Measurements from ENCODE around the gene NME9. TPM values are rescaled to one million over a fixed set of nuclear protein-coding genes. Genes with fewer than 3 reads are reported as not detected.

The NME9 gene
- total and polyA plus RNA-seq, 10 of the 15 experiments (the other 5 are each of a cell fraction or from before 2014, with no cell fraction given), result 0.09 to 0.68 (median 0.22) TPM; not detected in 6

- no peak for ATAC-seq
- intact Hi-C loops (cut with micrococcal nuclease; ENCODE audit: unreplicated experiment), result no loop called here
- SMC1A ChIA-PET (ENCODE audit: uncharacterized antibody, unreplicated experiment), result no interaction called here
Observed at GRCh38 chr3:138359148-138359918, 29.7 kb upstream of the NME9 start.

GRCh38 chr3:138356730-138357405 is 27.2 kb upstream of the NME9 start:
- H3K27me3 ChIP-seq (replicated peaks in 1 of 2; ENCODE audit: control insufficient read depth in 2 of 2, insufficient read depth in 2 of 2, low read length in 1 of 2), result peaks cover 3 to 7% of the 10 kb centered on the region in 2 experiments; a peak in 3 of 4 replicates
- no peak for ATAC-seq
- no peak overlapping the region for H3K27ac ChIP-seq (ENCODE audit: control insufficient read depth, insufficient read depth)
- no peaks in the 10 kb centered on the region for H3K79me2 ChIP-seq (ENCODE audit: control insufficient read depth, insufficient read depth, low read length)
- no peak overlapping the region for H3K9ac ChIP-seq (ENCODE audit: control insufficient read depth, insufficient read depth, low read length)
- ChIA-PET RAD21 (ENCODE audit: unreplicated experiment) (no interaction called here), CTCF (no interaction called here), SMC1A (ENCODE audit: uncharacterized antibody, unreplicated experiment) (no interaction called here), POLR2A (no interaction called here)
- TF ChIP-seq PAX8 (IDR thresholded peaks at IDR 0.05) (no peak), PAX5 (IDR thresholded peaks at IDR 0.05; ENCODE audit: borderline replicate concordance, low read depth, low read length) (no peak), TBL1XR1 (IDR thresholded peaks at IDR 0.05; ENCODE audit: low read depth, low read length) (no peak)
- no peak for DNase-seq (ENCODE audit: low read depth, low spot score)
- no peaks in the 10 kb centered on the region; the same call in 1 of the 2 replicates for H4K20me1 ChIP-seq (ENCODE audit: control insufficient read depth, insufficient read depth)
- no peak for FAIRE-seq
- H3K36me3 ChIP-seq (ENCODE audit: control insufficient read depth in 2 of 2, insufficient read depth in 2 of 2, low read length in 1 of 2), result no peaks in the 10 kb centered on the region
- in situ Hi-C loops (cut with MboI), result no loop called here
- no peaks in the 10 kb centered on the region for H3K4me1 ChIP-seq (ENCODE audit: control insufficient read depth, insufficient read depth, low read length)
- H3K4me3 ChIP-seq, result no peak overlapping the region
- 37% methylated on average over 7 of the region's 7 CpGs for WGBS (ENCODE audit: insufficient coverage, insufficient replicate concordance, low lambda C conversion rate, missing lambda C conversion rate)
- BruUV-seq (replicated peaks), result no TSS peak
- intact Hi-C loops (cut with micrococcal nuclease; ENCODE audit: unreplicated experiment), result no loop called here
- H2AFZ ChIP-seq (ENCODE audit: control insufficient read depth, low read depth, low read length), result no peak overlapping the region
- H3K9me3 ChIP-seq (replicated peaks; ENCODE audit: control insufficient read depth, insufficient read depth, low read length), result no peaks in the 10 kb centered on the region
- H3K4me2 ChIP-seq (ENCODE audit: control insufficient read depth, insufficient read depth), result no peak overlapping the region

More at GRCh38 chr3:138359148-138359918, 29.7 kb upstream of the NME9 start:
- H3K27me3 ChIP-seq (replicated peaks in 1 of 2; ENCODE audit: control insufficient read depth in 2 of 2, insufficient read depth in 2 of 2, low read length in 1 of 2), result peaks cover 2 to 7% of the 10 kb centered on the region in 2 experiments; a peak in 3 of 4 replicates
- H3K9ac ChIP-seq (ENCODE audit: control insufficient read depth, insufficient read depth, low read length), result no peak overlapping the region
- TF ChIP-seq HDGF (IDR thresholded peaks at IDR 0.05), result no peak
- TF ChIP-seq WRNIP1 (IDR thresholded peaks at IDR 0.05; ENCODE audit: borderline replicate concordance, low read depth, low read length), result no peak
- TF ChIP-seq HDAC6 (IDR thresholded peaks at IDR 0.05; ENCODE audit: unreplicated experiment), result no peak
- TF ChIP-seq YBX1 (IDR thresholded peaks at IDR 0.05), result no peak
- POLR2A ChIA-PET, result no interaction called here
- no peak overlapping the region for H2AFZ ChIP-seq (ENCODE audit: control insufficient read depth, low read depth, low read length)
- no peak overlapping the region for H3K27ac ChIP-seq (ENCODE audit: control insufficient read depth, insufficient read depth)
- peaks cover 2% of the 10 kb centered on the region; the same call in 1 of the 2 replicates for H4K20me1 ChIP-seq (ENCODE audit: control insufficient read depth, insufficient read depth)
- no peak overlapping the region for H3K4me2 ChIP-seq (ENCODE audit: control insufficient read depth, insufficient read depth)
- in situ Hi-C loops (cut with MboI), result no loop called here
- WGBS (ENCODE audit: insufficient coverage, insufficient replicate concordance, low lambda C conversion rate, missing lambda C conversion rate), result 30% methylated on average over 7 of the region's 7 CpGs
- H3K36me3 ChIP-seq (ENCODE audit: control insufficient read depth in 2 of 2, insufficient read depth in 2 of 2, low read length in 1 of 2), result no peaks in the 10 kb centered on the region
- CTCF ChIA-PET, result no interaction called here
- RAD21 ChIA-PET (ENCODE audit: unreplicated experiment), result no interaction called here
- no peaks in the 10 kb centered on the region for H3K4me1 ChIP-seq (ENCODE audit: control insufficient read depth, insufficient read depth, low read length)
- H3K79me2 ChIP-seq (ENCODE audit: control insufficient read depth, insufficient read depth, low read length), result no peaks in the 10 kb centered on the region
- no peak overlapping the region for H3K4me3 ChIP-seq
- no peak for DNase-seq (ENCODE audit: low read depth, low spot score)
- no peaks in the 10 kb centered on the region for H3K9me3 ChIP-seq (replicated peaks; ENCODE audit: control insufficient read depth, insufficient read depth, low read length)
- no peak for FAIRE-seq
- no TSS peak for BruUV-seq (replicated peaks)

All from GM12878 (cell line).